ENCODE data around the gene PODXL2.

GRCh38 chr3:127598841-127599570 is 30.0 kb upstream of the PODXL2 start:
- TF ChIP-seq POLR2A (IDR thresholded peaks at IDR 0.05; ENCODE audit: low read length) (no peak), GATA1 (IDR thresholded peaks at IDR 0.05; ENCODE audit: low read depth, low read length) (no peak)
